Suprapubic skin (tissue), 3 donors: ENCODE data around the gene CREB3L1.

Experiments used
- EP300 ChIP-seq: sonication (generic); formaldehyde crosslinking; IDR thresholded peaks from one replicate; pipeline ENCODE4 v1.6.1; 2017; ENCODE audit warnings: antibody characterized with exemption
- POLR2A ChIP-seq, 2 donors: fragments of 450-650 bp; IDR thresholded peaks; one replicate each; pipeline ENCODE4 v1.6.1; 2017; ENCODE audit warnings: antibody characterized with exemption in 2 of 2, mild to moderate bottlenecking in 2 of 2, moderate library complexity in 2 of 2
- TF ChIP-seq, protein P1 (sequence below), 2 donors: fragments of 200-600 bp in 1 of 2; fragments of 450-650 bp in 1 of 2; sonication (generic) in 1 of 2; IDR thresholded peaks; one replicate each; pipeline ENCODE4 v1.5.1; 2016 to 2019; ENCODE audit warnings: antibody characterized with exemption in 2 of 2, mild to moderate bottlenecking in 1 of 2, moderate library complexity in 1 of 2

DNA sequence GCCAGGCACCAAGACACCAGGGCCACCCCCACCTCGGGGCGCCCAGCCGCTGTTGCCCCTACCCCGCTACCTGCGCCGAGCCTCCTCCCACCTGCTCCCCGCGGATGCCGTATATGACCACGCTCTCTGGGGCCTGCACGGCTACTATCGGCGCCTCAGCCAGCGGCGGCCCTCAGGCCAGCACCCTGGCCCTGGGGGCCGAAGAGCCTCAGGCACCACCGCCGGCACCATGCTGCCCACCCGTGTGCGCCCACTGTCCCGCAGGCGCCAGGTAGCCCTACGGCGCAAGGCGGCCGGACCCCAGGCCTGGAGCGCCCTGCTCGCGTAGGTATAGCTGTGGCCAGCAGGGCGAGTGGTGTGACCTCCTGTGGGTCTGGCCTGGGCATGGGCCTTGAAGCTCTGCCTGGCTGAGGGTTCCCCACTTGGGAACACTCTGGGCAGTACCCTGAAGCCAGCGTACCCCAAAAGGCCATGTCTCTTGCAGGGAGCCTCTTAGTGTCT lies 89.2 kb downstream of the CREB3L1 start:
- TF ChIP-seq POLR2A (IDR thresholded peaks at IDR 0.05) (no peak), EP300 (no peak)
- TF ChIP-seq, protein P1, sequence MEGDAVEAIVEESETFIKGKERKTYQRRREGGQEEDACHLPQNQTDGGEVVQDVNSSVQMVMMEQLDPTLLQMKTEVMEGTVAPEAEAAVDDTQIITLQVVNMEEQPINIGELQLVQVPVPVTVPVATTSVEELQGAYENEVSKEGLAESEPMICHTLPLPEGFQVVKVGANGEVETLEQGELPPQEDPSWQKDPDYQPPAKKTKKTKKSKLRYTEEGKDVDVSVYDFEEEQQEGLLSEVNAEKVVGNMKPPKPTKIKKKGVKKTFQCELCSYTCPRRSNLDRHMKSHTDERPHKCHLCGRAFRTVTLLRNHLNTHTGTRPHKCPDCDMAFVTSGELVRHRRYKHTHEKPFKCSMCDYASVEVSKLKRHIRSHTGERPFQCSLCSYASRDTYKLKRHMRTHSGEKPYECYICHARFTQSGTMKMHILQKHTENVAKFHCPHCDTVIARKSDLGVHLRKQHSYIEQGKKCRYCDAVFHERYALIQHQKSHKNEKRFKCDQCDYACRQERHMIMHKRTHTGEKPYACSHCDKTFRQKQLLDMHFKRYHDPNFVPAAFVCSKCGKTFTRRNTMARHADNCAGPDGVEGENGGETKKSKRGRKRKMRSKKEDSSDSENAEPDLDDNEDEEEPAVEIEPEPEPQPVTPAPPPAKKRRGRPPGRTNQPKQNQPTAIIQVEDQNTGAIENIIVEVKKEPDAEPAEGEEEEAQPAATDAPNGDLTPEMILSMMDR (IDR thresholded peaks at IDR 0.05): no peak
